ENCODE measurements around the gene SYCE1L. TPM values are rescaled to one million over a fixed set of nuclear protein-coding genes. Genes with fewer than 3 reads are reported as not detected.

SYCE1L gene
- total RNA-seq, 4 donors from 2014 or later = 0.76 to 1.1 TPM; not detected in 2

DNA sequence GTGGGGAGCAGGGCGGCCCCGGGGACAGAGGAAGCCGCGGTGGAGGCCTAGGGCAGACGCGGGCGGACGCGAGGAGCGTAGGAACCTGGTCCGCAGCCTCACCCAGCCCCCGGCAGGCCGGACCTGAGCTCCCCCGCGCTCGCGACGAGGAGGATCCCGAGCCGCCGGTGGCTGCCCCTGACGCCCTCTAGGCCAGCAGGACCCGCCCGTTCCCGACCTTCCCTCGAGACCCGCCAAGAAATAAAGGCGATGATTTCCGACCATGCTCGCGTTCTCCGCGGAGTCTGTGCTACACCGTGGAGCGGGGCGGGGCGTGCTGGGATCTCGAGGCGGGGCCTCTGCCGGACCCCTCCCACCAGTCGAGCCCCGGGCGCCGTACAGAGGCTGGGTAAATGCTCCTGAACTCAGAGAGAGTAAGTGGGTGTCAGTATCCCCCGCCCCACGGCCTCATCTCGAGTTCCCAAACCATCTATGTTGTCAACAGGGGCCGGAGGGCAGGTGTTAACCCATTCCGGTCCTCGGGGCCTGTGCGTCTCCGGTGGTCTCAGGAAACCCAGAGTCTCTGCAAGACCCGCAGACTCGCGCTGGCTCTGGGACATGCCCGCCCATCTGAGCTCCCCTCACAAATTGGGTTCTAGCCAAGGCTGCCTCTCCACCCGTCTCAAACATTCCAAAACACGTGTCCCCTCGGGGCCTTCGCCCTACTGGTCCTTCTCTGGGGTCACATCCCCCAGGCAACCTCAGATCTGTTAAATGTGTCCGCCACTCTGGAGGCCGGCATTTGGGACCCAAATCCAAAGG is 13.7 kb downstream of the SYCE1L start:
- intact Hi-C loops (cut with DNase I) = no loop called here
- peak in 1 of 4 donors; percentile 42 for TF ChIP-seq POLR2A (IDR thresholded peaks at IDR 0.05)
- TF ChIP-seq, protein P1, sequence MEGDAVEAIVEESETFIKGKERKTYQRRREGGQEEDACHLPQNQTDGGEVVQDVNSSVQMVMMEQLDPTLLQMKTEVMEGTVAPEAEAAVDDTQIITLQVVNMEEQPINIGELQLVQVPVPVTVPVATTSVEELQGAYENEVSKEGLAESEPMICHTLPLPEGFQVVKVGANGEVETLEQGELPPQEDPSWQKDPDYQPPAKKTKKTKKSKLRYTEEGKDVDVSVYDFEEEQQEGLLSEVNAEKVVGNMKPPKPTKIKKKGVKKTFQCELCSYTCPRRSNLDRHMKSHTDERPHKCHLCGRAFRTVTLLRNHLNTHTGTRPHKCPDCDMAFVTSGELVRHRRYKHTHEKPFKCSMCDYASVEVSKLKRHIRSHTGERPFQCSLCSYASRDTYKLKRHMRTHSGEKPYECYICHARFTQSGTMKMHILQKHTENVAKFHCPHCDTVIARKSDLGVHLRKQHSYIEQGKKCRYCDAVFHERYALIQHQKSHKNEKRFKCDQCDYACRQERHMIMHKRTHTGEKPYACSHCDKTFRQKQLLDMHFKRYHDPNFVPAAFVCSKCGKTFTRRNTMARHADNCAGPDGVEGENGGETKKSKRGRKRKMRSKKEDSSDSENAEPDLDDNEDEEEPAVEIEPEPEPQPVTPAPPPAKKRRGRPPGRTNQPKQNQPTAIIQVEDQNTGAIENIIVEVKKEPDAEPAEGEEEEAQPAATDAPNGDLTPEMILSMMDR (IDR thresholded peaks at IDR 0.05) = no peak
- Histone ChIP-seq H3K27me3 (peaks cover 0 to 6% (median 0%) of the 10 kb centered on the region in 4 donors), H3K9me3 (no peaks in the 10 kb centered on the region), H3K36me3 (no peaks in the 10 kb centered on the region), H3K4me3 (peak overlapping the region; percentile 54 to 74 (median 68)), H3K4me1 (peaks cover 12 to 26% (median 12%) of the 10 kb centered on the region in 3 donors), H3K27ac (peak overlapping the region; percentile 68 to 83 (median 80))
- 20 to 64% methylated on average over 2 to 15 of the region's 62 CpGs for WGBS, 2 donors
- no peak for DNase-seq

DNA sequence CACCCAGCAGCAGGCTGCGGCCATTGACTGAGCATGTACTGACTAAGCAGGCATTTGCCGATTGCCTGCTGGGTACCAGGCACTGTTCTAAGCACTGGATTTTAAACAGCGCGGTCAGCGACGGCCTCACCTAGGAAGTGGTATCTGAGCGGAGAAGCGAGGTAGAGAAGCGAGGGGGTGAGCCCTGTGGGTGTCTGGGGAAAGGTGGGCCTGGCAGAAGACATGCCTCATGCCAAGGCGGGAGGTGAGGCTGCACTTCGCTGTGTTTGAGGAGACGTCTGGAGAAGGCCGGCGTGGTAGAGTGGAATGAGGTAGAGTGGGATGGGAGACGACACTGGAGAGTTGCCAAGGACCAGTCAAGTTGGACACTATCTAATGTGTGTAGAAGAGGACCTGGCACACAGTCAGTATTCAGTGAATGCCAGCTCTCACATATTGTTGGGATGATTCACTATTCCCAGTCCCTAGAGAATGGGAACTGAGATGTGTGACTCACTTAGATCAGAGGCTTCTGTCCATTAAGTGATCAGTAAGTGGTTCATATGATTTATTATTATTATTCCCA is 14.4 kb downstream of the SYCE1L start:
- no peaks in the 10 kb centered on the region for H3K36me3 ChIP-seq
- peaks cover 0 to 6% (median 0%) of the 10 kb centered on the region in 4 donors for H3K27me3 ChIP-seq
- no peak for TF ChIP-seq POLR2A (IDR thresholded peaks at IDR 0.05)
- H3K4me1 ChIP-seq = peaks cover 12 to 26% (median 12%) of the 10 kb centered on the region in 3 donors
- DNase-seq = no peak
- 66 to 67% methylated on average over 13 to 15 of the region's 15 CpGs for WGBS, 2 donors
- H3K27ac ChIP-seq = no peak overlapping the region
- peak overlapping the region in 1 of 4 donors; percentile 74 for H3K4me3 ChIP-seq
- intact Hi-C loops (cut with DNase I) = no loop called here
- H3K9me3 ChIP-seq = no peaks in the 10 kb centered on the region

DNA sequence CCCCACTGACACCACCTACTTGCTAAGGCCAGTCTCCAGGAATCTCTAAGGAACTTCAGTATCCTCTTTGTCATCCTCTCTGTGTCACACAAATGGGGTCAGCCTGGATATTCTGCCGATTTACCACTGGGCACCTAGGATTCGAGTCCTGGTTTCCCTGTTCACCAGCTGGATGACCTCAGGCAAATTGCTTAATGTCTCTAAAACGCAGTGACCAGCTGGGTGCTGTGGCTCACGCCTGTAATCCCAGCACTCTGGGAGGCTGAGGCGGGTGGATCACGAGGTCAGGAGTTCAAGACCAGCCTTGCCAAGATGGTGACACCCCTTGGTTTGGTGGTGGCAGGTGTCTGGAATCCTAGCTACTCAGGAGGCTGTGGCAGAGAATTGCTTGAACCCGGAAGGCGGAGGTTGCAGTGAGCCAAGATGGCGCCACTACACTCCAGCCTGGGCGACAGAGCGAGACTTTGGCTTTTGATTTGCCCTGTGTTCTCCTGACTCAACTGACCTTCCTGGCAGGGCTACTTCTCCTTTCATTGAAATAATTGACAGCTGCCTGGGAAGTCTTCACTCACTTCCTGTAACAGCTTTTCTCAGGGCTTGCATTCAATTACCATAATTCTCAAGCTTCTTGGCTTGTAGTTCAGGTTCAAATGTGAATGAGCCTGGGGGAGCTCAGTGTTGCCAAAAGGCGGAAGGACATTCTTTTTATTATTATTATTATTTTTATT is 15.4 kb downstream of the SYCE1L start:
- Histone ChIP-seq H3K27ac (no peak overlapping the region), H3K9me3 (no peaks in the 10 kb centered on the region), H3K36me3 (no peaks in the 10 kb centered on the region), H3K27me3 (peaks cover 0 to 6% (median 0%) of the 10 kb centered on the region in 4 donors), H3K4me3 (no peak overlapping the region), H3K4me1 (peaks cover 12 to 26% (median 12%) of the 10 kb centered on the region in 3 donors)
- DNase-seq = no peak
- 96 to 97% methylated on average over 6 to 10 of the region's 12 CpGs for WGBS, 2 donors
- no peak for TF ChIP-seq POLR2A (IDR thresholded peaks at IDR 0.05)
- TF ChIP-seq, protein P1 (IDR thresholded peaks at IDR 0.05) = no peak
- intact Hi-C loops (cut with DNase I) = no loop called here

DNA sequence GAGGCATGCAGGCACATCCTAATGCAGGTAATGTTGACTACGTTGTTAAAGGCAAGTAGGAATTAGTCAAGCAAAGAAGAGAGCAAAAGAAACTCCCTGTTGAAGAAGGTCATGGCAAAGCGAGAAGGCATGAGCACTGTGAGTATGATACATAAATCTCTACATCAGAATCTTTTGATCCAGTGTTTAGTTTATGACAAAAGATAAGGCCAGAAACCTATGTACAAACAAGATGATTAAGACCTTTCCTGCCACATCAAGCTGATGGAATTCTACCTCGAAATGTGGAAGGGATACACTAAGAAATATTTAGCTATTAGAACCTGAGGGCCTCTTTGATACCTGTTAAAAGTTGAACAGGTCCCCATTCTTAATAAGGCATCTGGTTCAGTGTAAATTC is 20.2 kb downstream of the SYCE1L start:
- no peaks in the 10 kb centered on the region for H3K36me3 ChIP-seq
- no peak for DNase-seq
- H3K4me1 ChIP-seq = peaks cover 0 to 7% (median 0%) of the 10 kb centered on the region in 3 donors
- H3K27me3 ChIP-seq = peaks cover 0 to 2% (median 0%) of the 10 kb centered on the region in 4 donors
- H3K27ac ChIP-seq = no peak overlapping the region
- no peaks in the 10 kb centered on the region for H3K9me3 ChIP-seq
- WGBS, 2 donors = 73 to 88% methylated on average over 3 of the region's 3 CpGs
- TF ChIP-seq, protein P1 (IDR thresholded peaks at IDR 0.05) = no peak
- no peak for TF ChIP-seq POLR2A (IDR thresholded peaks at IDR 0.05)
- intact Hi-C loops (cut with DNase I) = no loop called here
- H3K4me3 ChIP-seq = no peak overlapping the region

DNA sequence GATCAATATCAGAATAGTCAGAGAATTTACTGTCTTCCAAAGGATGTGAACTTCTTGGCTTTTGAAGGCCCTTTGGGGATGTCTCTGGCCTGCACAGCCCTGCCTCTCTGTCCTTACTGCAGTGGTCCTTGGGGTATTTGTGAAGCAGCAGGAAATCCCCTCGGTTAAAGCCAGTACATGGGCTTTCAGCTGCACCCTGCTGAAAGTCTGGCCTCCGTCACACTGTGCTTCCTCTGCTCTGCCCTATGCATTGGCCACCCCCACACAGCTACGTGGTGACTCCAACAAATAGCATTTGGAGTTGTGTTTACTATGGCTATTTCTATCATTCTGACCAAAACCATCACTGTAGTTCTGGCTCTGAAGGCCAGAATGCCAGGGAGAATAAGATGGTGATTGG is 21.2 kb downstream of the SYCE1L start:
- Histone ChIP-seq H3K4me1 (peaks cover 0 to 8% (median 0%) of the 10 kb centered on the region in 3 donors), H3K27me3 (peaks cover 0 to 12% (median 0%) of the 10 kb centered on the region in 4 donors), H3K9me3 (no peaks in the 10 kb centered on the region), H3K27ac (no peak overlapping the region), H3K4me3 (no peak overlapping the region), H3K36me3 (no peaks in the 10 kb centered on the region)
- TF ChIP-seq, protein P1 (IDR thresholded peaks at IDR 0.05) = no peak
- no peak for TF ChIP-seq POLR2A (IDR thresholded peaks at IDR 0.05)
- no peak for DNase-seq
- 55 to 77% methylated on average over 3 of the region's 3 CpGs for WGBS, 2 donors
- intact Hi-C loops (cut with DNase I) = no loop called here
